ENCODE measurements around the gene BRD3OS. TPM values are rescaled to one million over a fixed set of nuclear protein-coding genes. Genes with fewer than 3 reads are reported as not detected.

BRD3OS gene
- total and polyA plus RNA-seq, 2 of the 4 experiments (the other 2 are of a cell fraction), result 15.8 to 20.7 TPM

- Histone ChIP-seq H3K4me2 (ENCODE audit: low read depth, low read length) (no peak overlapping the region), H3K4me3 (ENCODE audit: insufficient read depth, low read depth, low read length) (no peak overlapping the region), H3K9me3 (ENCODE audit: control insufficient read depth, insufficient read depth, low read length) (no peaks in the 10 kb centered on the region), H4K91ac (ENCODE audit: insufficient read depth, low read depth, low read length) (no peak overlapping the region), H3K23ac (ENCODE audit: low read depth, low read length) (no peak overlapping the region), H4K8ac (ENCODE audit: low read depth in 2 of 2, low read length in 2 of 2) (no peak overlapping the region), H2AK9ac (replicated peaks; ENCODE audit: low read depth, low read length, poor library complexity) (peak overlapping the region; percentile 83), H3K4ac (ENCODE audit: low read depth, low read length) (no peak overlapping the region), H2BK5ac (ENCODE audit: low read depth, low read length, poor library complexity, severe bottlenecking) (no peak overlapping the region), H3K9me1 (ENCODE audit: insufficient read depth, low read length) (peaks cover 7% of the 10 kb centered on the region; the same call in 1 of the 2 replicates), H3K9ac (ENCODE audit: low read depth, low read length) (no peak overlapping the region), H2BK20ac (ENCODE audit: low read depth, low read length) (no peak overlapping the region), H2BK120ac (ENCODE audit: low read depth, low read length) (no peak overlapping the region), H2BK15ac (ENCODE audit: low read depth, low read length) (no peak overlapping the region), H3K56ac (ENCODE audit: extremely low read depth, insufficient read depth, low read length) (no peak overlapping the region), H3K36me3 (ENCODE audit: control insufficient read depth, insufficient read depth, low read length) (peaks cover 13% of the 10 kb centered on the region), H2AFZ (replicated peaks; ENCODE audit: low read length, poor library complexity) (no peak overlapping the region), H3K79me1 (ENCODE audit: low read depth in 1 of 2, low read length in 2 of 2) (peaks cover 41 to 81% of the 10 kb centered on the region in 2 experiments), H3K4me1 (ENCODE audit: control insufficient read depth, insufficient read depth, low read length) (peaks cover 18% of the 10 kb centered on the region), H3K18ac (ENCODE audit: low read depth, low read length) (no peak overlapping the region), H2AK5ac (ENCODE audit: low read depth, low read length) (no peak overlapping the region), H4K20me1 (ENCODE audit: insufficient read depth, low read length) (peaks cover 80% of the 10 kb centered on the region), H4K5ac (ENCODE audit: low read depth, low read length) (no peak overlapping the region), H3K14ac (replicated peaks; ENCODE audit: low read depth, low read length) (no peak overlapping the region), H3K27me3 (ENCODE audit: control insufficient read depth, insufficient read depth, low read length) (no peaks in the 10 kb centered on the region), H3K27ac (ENCODE audit: insufficient read depth, low read length) (no peak overlapping the region)
- POLR2A ChIA-PET (ENCODE audit: unreplicated experiment), result no interaction called here
- no peak for DNase-seq
- in situ Hi-C loops (cut with MboI; ENCODE audit: low sequenced_read_pairs) (no loop called here), intact Hi-C loops (cut with micrococcal nuclease) (no loop called here), dilution Hi-C loops (cut with HindIII; ENCODE audit: low sequenced_read_pairs, unreplicated experiment) (no loop called here)
- BruUV-seq (replicated peaks), result no TSS peak
- WGBS, 2 experiments (ENCODE audit: extremely low coverage in 2 of 2, insufficient read length in 1 of 2), result 90% methylated on average over 10 of the region's 23 CpGs; no CpG with 5 or more reads in 1 of the 2 experiments
- CTCF ChIA-PET, result no interaction called here
- no peak for ATAC-seq (ENCODE audit: low read depth)
- TF ChIP-seq RFX5 (IDR thresholded peaks at IDR 0.05; ENCODE audit: low read depth, low read length) (no peak), RAD21 (IDR thresholded peaks at IDR 0.05; ENCODE audit: low read length) (no peak), FOS (IDR thresholded peaks at IDR 0.05; ENCODE audit: low read depth, low read length) (no peak), MAZ (IDR thresholded peaks at IDR 0.05; ENCODE audit: borderline replicate concordance, low read depth, low read length) (no peak), ELK1 (IDR thresholded peaks at IDR 0.05; ENCODE audit: borderline replicate concordance, low read depth, low read length) (no peak), MXI1 (IDR thresholded peaks at IDR 0.05; ENCODE audit: borderline replicate concordance, low read depth, low read length) (no peak), POLR2A (IDR thresholded peaks at IDR 0.05; ENCODE audit: low read depth, low read length) (no peak), NFE2L2 (IDR thresholded peaks at IDR 0.05; ENCODE audit: low read depth, low read length) (no peak), CHD1 (IDR thresholded peaks at IDR 0.05; ENCODE audit: low read depth, low read length) (no peak), CEBPB (IDR thresholded peaks at IDR 0.05; ENCODE audit: low read depth, low read length) (no peak), USF2 (IDR thresholded peaks at IDR 0.05; ENCODE audit: low read depth, low read length) (no peak), CTCF (conservative IDR thresholded peaks at IDR 0.05; ENCODE audit: low read depth, low read length) (no peak), SMC3 (IDR thresholded peaks at IDR 0.05; ENCODE audit: low read depth, low read length) (no peak), MAFK (IDR thresholded peaks at IDR 0.05; ENCODE audit: low read depth, low read length) (no peak), RCOR1 (IDR thresholded peaks at IDR 0.05; ENCODE audit: insufficient replicate concordance, low read length) (no peak)
Observed at GRCh38 chr9:134056483-134057306, 31.4 kb downstream of the BRD3OS start.
